Amniotic stem cell (primary cell): ENCODE measurements around the gene PDHA1.
A peak's percentile ranks its signal among the peaks of the same experiment; 100 is the strongest.

ENCODE experiments used
- DNase-seq: peaks from one replicate; lab custom pipeline; 2025; lab: John Stamatoyannopoulos, UW

PDHA1 gene

GRCh38 chrX:19343535-19344408 is at the start of gene PDHA1:
PDHA1 (plus strand) TSS chrX:19343927; CDS start chrX:19344038, 111 bp downstream.
- DNase-seq: peak; percentile 80

GRCh38 chrX:19303256-19303880 is 40.4 kb upstream of the PDHA1 start:
- peak; percentile 8 for DNase-seq

- DNase-seq: no peak
These were observed 17.2 kb upstream of the PDHA1 start for GRCh38 chrX:19326567-19326966.

GRCh38 chrX:19331831-19332230 is 11.9 kb upstream of the PDHA1 start:
- no peak for DNase-seq

GRCh38 chrX:19332983-19333382 is 10.7 kb upstream of the PDHA1 start:
- no peak for DNase-seq

GRCh38 chrX:19334945-19335626 is 8.6 kb upstream of the PDHA1 start:
- no peak for DNase-seq

GRCh38 chrX:19342331-19342906 is 1.3 kb upstream of the PDHA1 start:
- DNase-seq: no peak

- DNase-seq: no peak
These were observed 617 bp upstream of the PDHA1 start for GRCh38 chrX:19343085-19343534.

GRCh38 chrX:19344661-19345060 is 934 bp downstream of the PDHA1 start:
- no peak for DNase-seq

GRCh38 chrX:19347916-19348315 is 4.2 kb downstream of the PDHA1 start:
- no peak for DNase-seq

GRCh38 chrX:19349264-19349663 is 5.5 kb downstream of the PDHA1 start:
- DNase-seq: no peak

- no peak for DNase-seq
These were observed 7.2 kb downstream of the PDHA1 start for GRCh38 chrX:19350941-19351384.

GRCh38 chrX:19354625-19355024 is 10.9 kb downstream of the PDHA1 start:
- no peak for DNase-seq

GRCh38 chrX:19358521-19358920 is 14.8 kb downstream of the PDHA1 start:
- no peak for DNase-seq

GRCh38 chrX:19360903-19361302 is 17.2 kb downstream of the PDHA1 start:
- DNase-seq: no peak

GRCh38 chrX:19361701-19362100 is 18.0 kb downstream of the PDHA1 start:
- no peak for DNase-seq

- DNase-seq: no peak
These were observed 24.8 kb downstream of the PDHA1 start for GRCh38 chrX:19368576-19368975.

- DNase-seq: no peak
These were observed 26.3 kb downstream of the PDHA1 start for GRCh38 chrX:19370061-19370460.

GRCh38 chrX:19372170-19372546 is 28.4 kb downstream of the PDHA1 start:
- DNase-seq: peak; percentile 16

GRCh38 chrX:19372547-19373331 is 29.0 kb downstream of the PDHA1 start:
- DNase-seq: no peak

GRCh38 chrX:19373351-19373891 is 29.7 kb downstream of the PDHA1 start:
- no peak for DNase-seq
